Neuron (in vitro differentiated cells): Measurements from ENCODE around the gene FBXW5.

Experiments used
- H2AFZ ChIP-seq: one replicate; pipeline ENCODE4 v1.6.1; 2013; ENCODE audit warnings: low read depth, mild to moderate bottlenecking, inconsistent platforms, low read length, moderate library complexity
- H3K27me3 ChIP-seq: one replicate; pipeline ENCODE4 v1.6.1; 2013; ENCODE audit warnings: low read length; ENCODE audit not compliant: insufficient read depth
- H3K36me3 ChIP-seq: one replicate; pipeline ENCODE4 v1.6.1; 2013; ENCODE audit warnings: low read length; ENCODE audit not compliant: insufficient read depth
- H3K4me1 ChIP-seq: one replicate; pipeline ENCODE4 v1.6.1; 2013; ENCODE audit warnings: low read length; ENCODE audit not compliant: insufficient read depth
- H3K4me3 ChIP-seq: 2 replicates; pipeline ENCODE4 v1.5.1; 2013; ENCODE audit warnings: mild to moderate bottlenecking, low read length, moderate library complexity
- H3K9me3 ChIP-seq: one replicate; pipeline ENCODE4 v1.6.1; 2013; ENCODE audit warnings: low read length

FBXW5 gene

DNA sequence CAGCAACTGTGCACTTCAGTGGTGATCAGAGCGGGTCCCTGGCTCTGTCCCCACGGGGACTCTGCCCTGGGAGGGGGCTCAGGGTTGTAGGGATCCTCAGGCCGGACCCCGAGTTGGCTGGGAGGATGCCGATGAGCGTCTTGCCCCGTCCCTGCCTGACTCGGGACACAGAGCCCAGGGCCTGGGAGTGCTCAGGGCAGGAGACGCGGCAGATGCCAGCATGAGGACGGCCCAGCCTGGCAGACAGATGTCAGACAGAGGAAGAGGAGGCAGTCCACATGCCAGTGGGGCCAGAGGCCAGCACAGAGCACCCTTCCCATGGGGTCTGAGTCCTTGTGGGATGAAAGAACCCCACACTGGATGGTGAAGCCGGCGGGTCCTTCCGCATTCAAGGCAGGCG, 18.8 kb upstream of the FBXW5 start:
- H2AFZ ChIP-seq: no peak overlapping the region
- H3K4me1 ChIP-seq: peaks cover 17% of the 10 kb centered on the region
- peaks cover 6% of the 10 kb centered on the region for H3K27me3 ChIP-seq
- H3K9me3 ChIP-seq: no peaks in the 10 kb centered on the region
- H3K4me3 ChIP-seq: no peak overlapping the region
- H3K36me3 ChIP-seq: no peaks in the 10 kb centered on the region

DNA sequence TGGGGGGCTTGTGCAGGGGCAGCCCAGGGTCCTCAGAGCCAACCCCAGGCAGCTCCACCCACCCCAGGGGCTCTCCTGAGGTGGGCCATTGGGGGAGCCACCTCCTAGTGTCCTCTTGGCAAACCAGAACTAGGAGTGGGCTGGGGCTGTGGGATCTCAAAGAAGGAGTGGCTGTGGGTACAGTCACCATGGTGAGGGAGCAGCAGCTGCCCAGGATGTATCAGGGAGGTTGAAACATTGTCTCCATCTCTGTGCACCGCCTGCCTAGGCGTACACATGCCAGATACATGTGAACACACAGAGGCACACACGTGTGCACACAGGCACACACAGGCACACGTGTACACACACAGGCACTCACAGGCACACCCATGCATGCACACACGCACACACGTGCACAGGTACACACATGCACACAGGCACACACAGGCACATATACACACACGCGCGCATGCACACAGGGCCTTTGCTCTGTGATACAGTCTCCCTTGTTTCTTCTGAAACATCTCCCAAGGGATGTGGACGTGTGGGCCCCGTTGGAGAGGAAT, 18.2 kb upstream of the FBXW5 start:
- Histone ChIP-seq H3K27me3 (peaks cover 6% of the 10 kb centered on the region), H3K4me3 (no peak overlapping the region), H2AFZ (no peak overlapping the region), H3K4me1 (peaks cover 17% of the 10 kb centered on the region), H3K9me3 (no peaks in the 10 kb centered on the region), H3K36me3 (no peaks in the 10 kb centered on the region)

DNA sequence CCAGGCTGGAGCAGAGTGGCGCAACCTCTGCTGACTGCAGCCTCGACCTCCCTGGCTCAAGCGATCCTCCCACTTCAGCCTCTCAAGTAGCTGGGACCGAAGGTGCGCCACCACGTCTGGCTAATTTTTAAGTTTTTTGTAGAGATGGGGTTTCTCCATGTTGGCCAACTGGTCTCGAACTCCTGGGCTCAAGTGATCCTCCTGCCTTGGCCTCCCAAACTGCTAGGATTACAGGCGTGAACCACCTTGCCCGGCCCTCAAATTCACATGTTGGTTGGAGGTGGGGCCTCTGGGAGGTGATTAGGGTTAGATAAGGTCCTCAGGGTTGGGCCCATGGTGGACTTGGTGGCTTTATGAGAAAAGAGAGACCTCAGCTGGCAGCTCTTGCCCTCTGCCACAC, 17.6 kb upstream of the FBXW5 start:
- Histone ChIP-seq H3K9me3 (no peaks in the 10 kb centered on the region), H2AFZ (no peak overlapping the region), H3K4me3 (no peak overlapping the region), H3K27me3 (peaks cover 6% of the 10 kb centered on the region), H3K36me3 (no peaks in the 10 kb centered on the region), H3K4me1 (peaks cover 17% of the 10 kb centered on the region)

DNA sequence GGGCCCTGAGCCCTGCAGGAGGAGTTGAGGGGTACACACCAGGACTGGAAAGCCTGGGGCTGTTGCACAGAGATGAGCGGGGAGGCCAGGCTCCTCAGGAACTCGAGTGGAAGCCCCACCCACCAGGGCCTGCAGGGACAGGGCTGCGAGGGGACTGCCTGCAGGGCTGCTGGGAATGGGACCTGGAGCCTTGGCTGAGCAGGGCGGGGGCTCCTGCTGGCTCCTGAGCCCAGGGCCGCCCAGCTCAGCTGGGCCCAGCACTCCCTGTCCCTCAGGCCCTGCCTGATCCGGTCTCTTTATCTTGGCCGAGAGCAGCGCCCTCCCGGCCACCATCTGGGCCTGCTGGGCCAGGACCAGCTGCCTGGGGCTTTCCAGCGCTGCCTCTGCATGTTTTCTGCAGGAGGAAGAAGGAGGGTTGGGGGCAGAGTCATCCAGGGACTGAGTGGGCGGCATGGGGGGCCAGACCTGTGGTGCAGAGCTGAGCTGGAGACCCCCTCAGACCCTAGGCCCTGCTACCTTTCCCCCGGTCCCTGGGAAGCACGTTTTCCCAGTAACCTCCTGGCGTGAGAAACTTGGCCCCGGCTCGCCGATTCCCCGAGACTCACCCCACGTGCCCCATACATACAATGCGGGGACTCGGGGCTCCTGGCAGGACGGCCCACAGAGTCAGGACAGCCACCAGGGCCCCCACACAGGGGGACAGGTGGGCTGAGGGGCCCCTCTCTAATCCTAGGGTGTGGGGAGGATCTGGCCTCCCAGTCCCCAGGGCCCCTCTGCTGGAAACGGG, 16.9 kb upstream of the FBXW5 start:
- H3K9me3 ChIP-seq: no peaks in the 10 kb centered on the region
- no peaks in the 10 kb centered on the region for H3K36me3 ChIP-seq
- H3K4me3 ChIP-seq: no peak overlapping the region
- H3K4me1 ChIP-seq: peaks cover 17% of the 10 kb centered on the region
- H3K27me3 ChIP-seq: peaks cover 6% of the 10 kb centered on the region
- no peak overlapping the region for H2AFZ ChIP-seq

DNA sequence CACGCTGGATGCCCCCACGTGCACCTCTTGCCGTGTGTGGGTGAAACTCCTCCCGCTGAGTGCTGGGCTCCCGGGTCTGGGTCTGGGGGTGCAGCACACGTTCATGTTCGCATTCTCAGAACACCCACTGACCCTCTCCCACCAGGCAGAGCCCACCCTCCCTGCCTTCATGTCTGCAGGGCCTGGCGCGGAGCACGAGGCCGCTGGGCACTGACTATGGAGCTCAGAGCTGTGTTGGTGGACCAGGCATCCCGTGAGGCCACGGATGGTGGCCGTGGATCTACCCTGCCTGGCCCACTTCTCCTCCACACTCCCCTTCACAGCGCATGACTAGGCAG, 16.4 kb upstream of the FBXW5 start:
- Histone ChIP-seq H3K4me1 (peaks cover 15% of the 10 kb centered on the region), H3K36me3 (no peaks in the 10 kb centered on the region), H3K4me3 (no peak overlapping the region)

DNA sequence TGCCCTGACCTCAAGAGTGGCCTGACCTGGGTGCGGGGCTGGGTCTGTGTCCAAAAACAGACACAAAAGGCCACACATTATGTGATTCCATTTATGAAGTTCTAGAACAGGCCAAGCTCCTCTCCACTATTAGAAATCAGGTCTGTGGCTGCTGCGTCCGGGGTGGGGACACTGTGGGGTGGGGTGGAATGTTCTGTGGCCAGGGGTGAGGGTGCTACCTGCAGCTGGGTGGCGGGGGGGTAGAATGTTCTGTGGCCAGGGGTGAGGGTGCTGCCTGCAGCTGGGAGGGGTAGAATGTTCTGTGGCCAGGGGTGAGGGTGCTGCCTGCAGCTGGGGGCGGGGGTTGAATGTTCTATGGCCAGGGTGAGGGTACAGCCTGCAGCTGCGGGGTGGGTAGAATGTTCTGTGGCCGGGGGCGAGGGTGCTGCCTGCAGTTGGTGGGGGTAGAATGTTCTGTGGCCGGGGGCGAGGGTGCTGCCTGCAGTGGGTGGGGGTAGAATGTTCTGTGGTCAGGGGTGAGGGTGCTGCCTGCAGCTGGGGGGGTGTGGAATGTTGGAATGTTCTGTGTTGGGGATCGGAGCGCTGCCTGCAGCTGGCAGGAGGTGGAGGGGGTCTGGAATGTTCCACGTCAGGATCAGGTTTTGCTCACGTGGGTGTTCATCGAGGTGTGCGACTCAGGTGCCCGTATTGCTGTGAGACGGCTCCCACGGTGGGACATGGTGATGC, 15.8 kb upstream of the FBXW5 start:
- Histone ChIP-seq H2AFZ (no peak overlapping the region), H3K36me3 (no peaks in the 10 kb centered on the region), H3K27me3 (peaks cover 6% of the 10 kb centered on the region), H3K9me3 (no peaks in the 10 kb centered on the region), H3K4me3 (no peak overlapping the region), H3K4me1 (peaks cover 14% of the 10 kb centered on the region)

More for the DNA sequence above, 16.4 kb upstream of the FBXW5 start:
- no peak overlapping the region for H2AFZ ChIP-seq
- no peaks in the 10 kb centered on the region for H3K9me3 ChIP-seq
- H3K27me3 ChIP-seq: peaks cover 6% of the 10 kb centered on the region

DNA sequence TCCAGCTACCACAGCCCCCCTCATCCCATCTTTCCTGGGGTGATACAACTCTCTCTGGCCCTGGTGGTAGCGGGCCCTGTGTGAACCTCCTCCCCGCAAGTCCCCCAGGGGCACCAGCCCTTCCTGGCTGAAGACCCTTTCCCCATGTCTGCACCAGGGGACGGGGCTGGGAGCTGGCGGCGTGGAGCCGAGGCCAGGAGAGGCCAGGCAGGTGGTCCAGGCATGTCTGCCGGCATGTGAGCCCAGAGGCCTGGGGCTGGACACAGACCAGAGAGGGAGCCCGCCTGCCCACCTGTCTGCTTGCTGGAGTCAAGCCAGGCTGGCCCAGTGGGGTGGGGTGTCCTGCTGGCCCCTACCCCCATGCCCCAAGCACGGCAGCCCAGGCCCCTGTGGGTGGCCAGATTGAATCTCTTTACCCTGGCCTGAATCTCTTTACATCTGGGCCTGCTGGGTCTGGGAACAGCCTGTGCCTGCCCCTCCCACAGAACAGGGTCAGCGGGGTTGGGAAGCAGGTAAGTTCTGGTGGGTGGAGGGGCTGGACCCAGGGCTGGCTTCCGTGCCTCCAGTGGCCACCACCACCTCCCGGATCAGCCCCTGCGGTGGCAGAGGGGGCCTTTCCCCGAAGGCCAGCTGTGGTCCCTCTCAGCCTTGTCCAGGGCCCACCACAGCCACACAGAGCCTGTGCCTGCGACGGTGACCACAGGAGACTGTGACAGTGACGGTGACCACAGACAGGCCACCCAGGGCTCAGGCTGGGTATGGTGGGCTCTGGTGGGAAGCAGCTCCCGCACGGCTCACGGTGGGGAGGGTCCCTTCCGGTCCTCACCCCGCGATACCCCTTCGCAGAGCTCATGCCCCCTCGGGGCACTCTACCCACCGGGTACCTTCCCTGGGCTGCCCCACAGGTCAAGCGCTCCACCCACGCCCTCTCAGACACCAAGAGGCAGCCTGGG, 14.6 kb upstream of the FBXW5 start:
- Histone ChIP-seq H3K4me3 (no peak overlapping the region), H3K9me3 (no peaks in the 10 kb centered on the region), H3K36me3 (no peaks in the 10 kb centered on the region), H3K4me1 (peaks cover 9% of the 10 kb centered on the region), H2AFZ (no peak overlapping the region), H3K27me3 (peaks cover 6% of the 10 kb centered on the region)

DNA sequence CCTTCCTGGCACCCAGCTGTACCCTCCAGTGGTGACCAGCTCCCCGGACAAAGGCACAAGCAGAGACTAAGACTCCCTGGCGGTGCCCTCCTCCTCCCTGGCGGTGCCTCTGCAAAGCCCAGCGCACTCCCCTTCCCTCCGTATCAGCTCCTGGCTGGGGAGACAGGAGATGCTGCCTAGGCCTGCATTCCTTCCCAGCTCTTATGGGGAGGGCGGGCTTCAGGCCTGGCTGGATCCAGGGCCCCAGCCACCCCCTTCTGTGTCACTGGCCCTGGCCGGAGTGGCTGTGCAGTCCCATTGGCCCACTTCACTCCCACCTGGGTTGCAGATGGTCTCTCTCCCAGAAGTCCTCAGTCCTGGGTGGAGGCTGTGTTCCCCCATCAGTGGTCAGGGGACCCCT, 13.9 kb upstream of the FBXW5 start:
- Histone ChIP-seq H3K36me3 (no peaks in the 10 kb centered on the region), H2AFZ (no peak overlapping the region), H3K27me3 (peaks cover 6% of the 10 kb centered on the region), H3K4me1 (peaks cover 3% of the 10 kb centered on the region), H3K4me3 (no peak overlapping the region), H3K9me3 (no peaks in the 10 kb centered on the region)

DNA sequence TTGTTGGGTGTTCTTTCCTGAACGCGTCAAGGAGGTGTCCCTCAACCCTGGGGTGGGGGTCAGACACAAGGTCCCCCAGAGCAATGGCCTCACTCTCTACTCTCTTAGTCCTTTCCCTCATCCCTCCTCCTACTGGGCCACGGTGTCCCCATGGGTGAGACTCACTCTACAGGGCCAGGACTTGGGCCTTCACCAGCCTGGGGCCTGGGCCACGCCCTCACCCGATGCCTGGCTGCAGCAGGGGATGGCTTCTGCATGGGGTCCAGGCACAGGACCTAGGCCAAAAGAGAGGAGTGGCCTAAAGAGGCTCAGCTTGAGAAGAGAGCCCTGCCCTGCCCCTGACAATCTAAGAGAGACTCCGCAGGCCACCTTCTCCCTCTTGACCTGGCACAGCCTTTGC, 13.4 kb upstream of the FBXW5 start:
- Histone ChIP-seq H3K36me3 (no peaks in the 10 kb centered on the region), H2AFZ (no peak overlapping the region), H3K9me3 (no peaks in the 10 kb centered on the region), H3K4me1 (no peaks in the 10 kb centered on the region), H3K4me3 (no peak overlapping the region), H3K27me3 (peaks cover under 1% of the 10 kb centered on the region)

DNA sequence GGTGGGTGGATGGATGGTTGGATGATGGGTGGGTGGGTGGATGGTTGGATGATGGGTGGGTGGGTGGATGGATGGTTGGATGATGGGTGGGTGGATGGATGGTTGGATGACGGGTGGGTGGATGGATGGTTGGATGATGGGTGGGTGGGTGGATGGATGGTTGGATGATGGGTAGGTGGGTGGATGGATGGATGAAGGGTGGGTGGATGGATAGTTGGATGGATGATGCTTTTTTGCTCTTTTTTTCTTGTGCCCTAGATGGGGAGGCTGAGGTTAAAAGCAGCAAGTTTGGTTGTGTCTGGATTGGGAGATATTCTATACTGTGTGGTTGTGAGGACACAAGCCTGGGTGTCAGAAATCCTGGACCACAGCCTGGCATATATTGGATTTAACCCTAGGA, 12.9 kb upstream of the FBXW5 start:
- no peaks in the 10 kb centered on the region for H3K27me3 ChIP-seq
- H3K4me3 ChIP-seq: no peak overlapping the region
- H3K4me1 ChIP-seq: peaks cover under 1% of the 10 kb centered on the region
- H3K9me3 ChIP-seq: no peaks in the 10 kb centered on the region
- no peaks in the 10 kb centered on the region for H3K36me3 ChIP-seq
- H2AFZ ChIP-seq: no peak overlapping the region

DNA sequence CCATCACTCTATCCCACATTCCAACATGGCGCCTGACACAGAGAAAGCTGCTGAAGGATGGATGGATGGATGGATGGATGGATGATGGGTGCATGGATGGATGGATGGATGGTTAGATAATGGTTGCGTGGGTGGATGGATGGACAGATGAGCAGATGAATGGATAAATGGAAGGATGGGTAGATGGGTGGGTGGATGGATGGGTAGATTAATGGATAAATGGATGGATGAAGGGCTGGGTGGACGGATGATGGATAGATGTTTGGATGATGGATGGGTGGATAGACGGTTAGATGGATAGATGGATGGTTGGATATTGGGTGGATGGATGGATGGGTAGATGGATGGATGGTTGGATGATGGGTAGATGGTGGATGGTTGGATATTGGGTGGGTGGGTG, 12.1 kb upstream of the FBXW5 start:
- Histone ChIP-seq H3K9me3 (no peaks in the 10 kb centered on the region), H3K4me1 (peaks cover 3% of the 10 kb centered on the region), H3K27me3 (no peaks in the 10 kb centered on the region), H3K4me3 (no peak overlapping the region), H2AFZ (no peak overlapping the region), H3K36me3 (no peaks in the 10 kb centered on the region)

DNA sequence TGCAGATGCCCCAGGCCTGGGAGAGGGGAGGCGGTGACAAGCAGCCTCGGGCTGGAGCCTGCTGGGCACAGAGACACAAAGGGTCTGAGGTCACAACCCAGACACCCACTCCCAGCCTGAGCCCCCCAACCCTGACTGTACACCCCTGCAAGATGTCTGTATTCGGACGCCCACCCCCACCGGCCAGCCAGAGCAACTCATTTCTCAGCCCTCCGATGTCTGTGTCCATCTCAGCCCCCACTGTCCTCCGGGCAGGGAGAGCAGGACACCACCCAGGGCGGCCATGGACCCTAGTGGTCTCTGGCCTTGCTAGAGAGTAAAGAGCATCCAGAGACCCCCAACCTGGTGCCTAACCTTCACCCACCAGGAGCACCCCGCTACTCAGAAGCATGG, 11.4 kb upstream of the FBXW5 start:
- H2AFZ ChIP-seq: no peak overlapping the region

More for the DNA sequence above, 11.4 kb upstream of the FBXW5 start:
- Histone ChIP-seq H3K4me3 (no peak overlapping the region), H3K36me3 (no peaks in the 10 kb centered on the region), H3K4me1 (peaks cover 3% of the 10 kb centered on the region), H3K9me3 (no peaks in the 10 kb centered on the region), H3K27me3 (no peaks in the 10 kb centered on the region)
